Vagina (tissue), 2 donors: ENCODE results near the gene TPP2. TPM values are rescaled to one million over a fixed set of nuclear protein-coding genes. Genes with fewer than 3 reads are reported as not detected.

Source experiments
- DNase-seq, 2 donors: peaks; one replicate each; pipeline ENCODE4 v3.0.0-alpha.2; 2017; ENCODE audit errors: extremely low spot score in 2 of 2
- H3K27ac ChIP-seq: fragments of 200-600 bp; sonication (generic); one replicate; pipeline ENCODE4 v1.5.1; 2019
- H3K27me3 ChIP-seq: fragments of 200-600 bp; sonication (generic); one replicate; pipeline ENCODE4 v1.5.1; 2019
- H3K36me3 ChIP-seq, 2 donors: fragments of 200-600 bp; sonication (generic); one replicate each; pipeline ENCODE4 v1.5.1; 2017 to 2019
- H3K4me1 ChIP-seq: fragments of 200-600 bp; sonication (generic); one replicate; pipeline ENCODE4 v1.5.1; 2019
- H3K4me3 ChIP-seq, 2 donors: fragments of 200-600 bp; sonication (generic); 1 replicate in 1 of 2; 2 replicates in 1 of 2; pipeline ENCODE4 v1.5.1; 2016 to 2019
- H3K9me3 ChIP-seq: fragments of 200-600 bp; sonication (generic); one replicate; pipeline ENCODE4 v1.5.1; 2019
- CTCF ChIP-seq, 3 experiments: fragments of 450-650 bp in 2 of 3; fragments of 200-600 bp in 1 of 3; sonication (generic) in 1 of 3; IDR thresholded peaks; one replicate each; pipeline ENCODE4 v1.5.1; 2017 to 2019; ENCODE audit warnings: antibody characterized with exemption in 3 of 3, mild to moderate bottlenecking in 2 of 3, moderate library complexity in 2 of 3
- POLR2A ChIP-seq, 2 donors: fragments of 450-650 bp; IDR thresholded peaks; one replicate each; pipeline ENCODE4 v1.6.1; 2017; ENCODE audit warnings: antibody characterized with exemption in 2 of 2, mild to moderate bottlenecking in 2 of 2, moderate library complexity in 2 of 2
- POLR2AphosphoS5 ChIP-seq, 2 donors: sonication (generic); formaldehyde crosslinking; IDR thresholded peaks; one replicate each; pipeline ENCODE4 v1.9.0; 2017; ENCODE audit warnings: antibody characterized with exemption in 2 of 2, mild to moderate bottlenecking in 2 of 2, low read depth in 1 of 2; ENCODE audit not compliant: insufficient read depth in 1 of 2
- intact Hi-C: fragments of 100-400 bp; cut with DNase I; formaldehyde crosslinking; loops from one replicate; pipeline ENCODE4 v1.15.1; 2023
- total RNA-seq: library from RNA; depleted of rRNA; stranded (reverse); fragments of >200 nt; gene quantifications from one replicate; pipeline ENCODE4 v1.2.3, GENCODE V29; 2016

Gene TPP2
- total RNA-seq, 1 donor from 2014 or later, result 40.0 TPM

- H3K9me3 ChIP-seq, result no peaks in the 10 kb centered on the region
- no peaks in the 10 kb centered on the region for H3K36me3 ChIP-seq
- no peak for DNase-seq
- no peak overlapping the region for H3K27ac ChIP-seq
- no peak overlapping the region for H3K4me3 ChIP-seq
- no peaks in the 10 kb centered on the region for H3K27me3 ChIP-seq
- peaks cover 10% of the 10 kb centered on the region for H3K4me1 ChIP-seq
- no peak for TF ChIP-seq POLR2A (IDR thresholded peaks at IDR 0.05)
- TF ChIP-seq CTCF (IDR thresholded peaks at IDR 0.05), result no peak
- no peak for TF ChIP-seq POLR2AphosphoS5 (IDR thresholded peaks at IDR 0.05; ENCODE audit: insufficient read depth in 1 of 2, low read depth in 1 of 2)
- intact Hi-C loops, result no loop called here
Measured at GRCh38 chr13:102589301-102589822, 7.4 kb upstream of the TPP2 start.

GRCh38 chr13:102591988-102592781 lies 4.6 kb upstream of the TPP2 start:
- intact Hi-C loops, result no loop called here

GRCh38 chr13:102593466-102593865 lies 3.3 kb upstream of the TPP2 start:
- intact Hi-C loops, result no loop called here
- H3K9me3 ChIP-seq, result no peaks in the 10 kb centered on the region
- H3K36me3 ChIP-seq, result no peaks in the 10 kb centered on the region
- TF ChIP-seq CTCF (IDR thresholded peaks at IDR 0.05), result no peak
- TF ChIP-seq POLR2AphosphoS5 (IDR thresholded peaks at IDR 0.05; ENCODE audit: insufficient read depth in 1 of 2, low read depth in 1 of 2), result no peak
- H3K27me3 ChIP-seq, result no peaks in the 10 kb centered on the region
- peaks cover 26% of the 10 kb centered on the region for H3K4me1 ChIP-seq
- DNase-seq, result no peak
- no peak overlapping the region for H3K27ac ChIP-seq
- no peak overlapping the region for H3K4me3 ChIP-seq

More at GRCh38 chr13:102591988-102592781, 4.6 kb upstream of the TPP2 start:
- H3K4me3 ChIP-seq, result peak overlapping the region; percentile 47 to 51
- DNase-seq, result peak in 1 of 2 donors; percentile 93
- no peaks in the 10 kb centered on the region for H3K36me3 ChIP-seq
- peaks cover 20% of the 10 kb centered on the region for H3K4me1 ChIP-seq
- no peaks in the 10 kb centered on the region for H3K27me3 ChIP-seq
- H3K27ac ChIP-seq, result peak overlapping the region; percentile 86
- no peaks in the 10 kb centered on the region for H3K9me3 ChIP-seq
- TF ChIP-seq POLR2AphosphoS5 (IDR thresholded peaks at IDR 0.05; ENCODE audit: insufficient read depth in 1 of 2, low read depth in 1 of 2) (peak; percentile 73 to 85), POLR2A (IDR thresholded peaks at IDR 0.05) (no peak), CTCF (IDR thresholded peaks at IDR 0.05) (peak in 2 of 3 experiments; percentile 52 to 64)

- intact Hi-C loops, result loop anchor here (2.0 kb wide), 1 partner anchor 248 kb away; no protein-coding TSS in a partner anchor
- no peaks in the 10 kb centered on the region for H3K27me3 ChIP-seq
- H3K4me3 ChIP-seq, result peak overlapping the region; percentile 95 to 96
- no peak for DNase-seq
- no peak for TF ChIP-seq POLR2A (IDR thresholded peaks at IDR 0.05)
- no peak for TF ChIP-seq CTCF (IDR thresholded peaks at IDR 0.05)
- TF ChIP-seq POLR2AphosphoS5 (IDR thresholded peaks at IDR 0.05; ENCODE audit: insufficient read depth in 1 of 2, low read depth in 1 of 2), result no peak
- H3K9me3 ChIP-seq, result no peaks in the 10 kb centered on the region
- no peaks in the 10 kb centered on the region for H3K36me3 ChIP-seq
- H3K27ac ChIP-seq, result peak overlapping the region; percentile 96
- H3K4me1 ChIP-seq, result peaks cover 49% of the 10 kb centered on the region
Measured at GRCh38 chr13:102597029-102597961, 509 bp downstream of the TPP2 start.
